SH-SY5Y (cell line): ENCODE results near the gene GATA6.

Experiments used
- GATA2 ChIP-seq: IDR thresholded peaks from 2 replicates; pipeline ENCODE4 v1.6.1; 2011; ENCODE audit warnings: mild to moderate bottlenecking, low read depth, low read length
- GATA3 ChIP-seq: IDR thresholded peaks from 2 replicates; pipeline ENCODE4 v1.6.1; 2011; ENCODE audit warnings: low read depth, mild to moderate bottlenecking, low read length, moderate library complexity

GRCh38 chr18:22200611-22201225, 31.3 kb downstream of the GATA6 start:
- TF ChIP-seq GATA3 (no peak), GATA2 (no peak)
